ENCODE data around the gene FHIP2A.
"Not testable (repeated sequence)": the region's sequence is repeated elsewhere in the genome, so short reads cannot be mapped to it uniquely, and the experiment has no call there.

FHIP2A gene, protein sequence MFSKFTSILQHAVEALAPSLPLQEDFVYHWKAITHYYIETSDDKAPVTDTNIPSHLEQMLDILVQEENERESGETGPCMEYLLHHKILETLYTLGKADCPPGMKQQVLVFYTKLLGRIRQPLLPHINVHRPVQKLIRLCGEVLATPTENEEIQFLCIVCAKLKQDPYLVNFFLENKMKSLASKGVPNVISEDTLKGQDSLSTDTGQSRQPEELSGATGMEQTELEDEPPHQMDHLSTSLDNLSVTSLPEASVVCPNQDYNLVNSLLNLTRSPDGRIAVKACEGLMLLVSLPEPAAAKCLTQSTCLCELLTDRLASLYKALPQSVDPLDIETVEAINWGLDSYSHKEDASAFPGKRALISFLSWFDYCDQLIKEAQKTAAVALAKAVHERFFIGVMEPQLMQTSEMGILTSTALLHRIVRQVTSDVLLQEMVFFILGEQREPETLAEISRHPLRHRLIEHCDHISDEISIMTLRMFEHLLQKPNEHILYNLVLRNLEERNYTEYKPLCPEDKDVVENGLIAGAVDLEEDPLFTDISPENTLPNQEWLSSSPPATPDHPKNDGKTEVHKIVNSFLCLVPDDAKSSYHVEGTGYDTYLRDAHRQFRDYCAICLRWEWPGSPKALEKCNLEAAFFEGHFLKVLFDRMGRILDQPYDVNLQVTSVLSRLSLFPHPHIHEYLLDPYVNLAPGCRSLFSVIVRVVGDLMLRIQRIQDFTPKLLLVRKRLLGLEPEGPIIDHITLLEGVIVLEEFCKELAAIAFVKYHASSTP

GRCh38 chr10:114821293-114821914, at the start of gene FHIP2A:
FHIP2A (plus strand) TSS chr10:114821780; CDS start chr10:114822079, 299 bp downstream.
- peak; percentile 74 to 75 for DNase-seq

- no peak for DNase-seq
Measured at GRCh38 chr10:114772496-114773196, 48.9 kb upstream of the FHIP2A start.

DNA sequence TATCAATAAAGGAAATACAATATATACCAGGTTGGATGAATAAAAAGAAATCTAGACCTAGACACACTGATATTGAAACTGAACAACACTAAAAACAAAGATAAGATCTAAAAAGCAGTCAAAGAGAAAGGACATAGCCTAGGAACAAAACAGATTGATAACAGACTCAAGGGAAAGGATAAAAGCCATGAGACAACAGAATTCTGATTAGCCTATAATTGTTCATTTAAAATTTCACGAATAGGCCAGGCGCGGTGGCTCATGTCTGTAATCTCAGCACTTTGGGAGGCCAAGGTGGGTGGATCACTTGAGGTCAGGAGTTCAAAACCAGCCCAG, 48.4 kb upstream of the FHIP2A start:
- DNase-seq = no peak

- not testable (repeated sequence) for DNase-seq
Measured at GRCh38 chr10:114775082-114775481, 46.5 kb upstream of the FHIP2A start.

- DNase-seq = no peak
Measured at GRCh38 chr10:114777415-114777814, 44.2 kb upstream of the FHIP2A start.

DNA sequence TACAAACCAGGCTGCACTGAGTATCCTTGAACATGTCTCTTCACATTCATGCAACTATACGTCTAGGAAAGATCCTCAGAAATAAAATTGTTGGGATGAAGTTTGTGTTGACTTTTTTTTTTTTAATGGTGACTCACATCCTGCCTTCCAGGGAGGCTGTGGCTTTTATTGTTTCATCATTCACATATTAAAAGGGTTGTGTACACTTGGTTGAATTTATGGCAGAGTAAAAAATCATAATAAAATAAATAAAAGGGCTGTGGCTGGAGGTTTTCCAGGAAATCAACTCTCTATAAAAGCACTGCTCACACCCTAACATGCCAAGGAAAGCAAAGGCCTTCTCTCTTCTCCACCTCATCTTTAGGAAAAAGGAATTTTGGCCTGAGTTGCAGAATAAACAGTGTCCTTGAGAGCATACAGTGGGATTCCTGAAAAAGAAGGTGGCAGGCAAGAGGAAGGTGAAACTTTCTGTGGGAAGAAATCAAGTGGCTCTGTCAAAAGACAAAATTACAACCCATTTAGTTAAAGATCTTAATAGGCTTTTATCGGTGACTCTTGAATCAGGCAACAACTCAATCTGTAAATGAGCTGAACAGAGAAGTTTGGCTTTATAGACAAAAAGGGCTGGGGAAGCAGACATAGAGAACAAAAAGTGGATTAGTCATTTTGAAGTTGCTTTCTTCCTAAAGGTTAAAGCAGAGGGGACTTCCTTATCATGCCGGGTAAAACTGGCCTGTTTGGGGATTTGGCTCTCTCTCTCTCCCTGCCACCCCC, 41.6 kb upstream of the FHIP2A start:
- no peak for DNase-seq

DNA sequence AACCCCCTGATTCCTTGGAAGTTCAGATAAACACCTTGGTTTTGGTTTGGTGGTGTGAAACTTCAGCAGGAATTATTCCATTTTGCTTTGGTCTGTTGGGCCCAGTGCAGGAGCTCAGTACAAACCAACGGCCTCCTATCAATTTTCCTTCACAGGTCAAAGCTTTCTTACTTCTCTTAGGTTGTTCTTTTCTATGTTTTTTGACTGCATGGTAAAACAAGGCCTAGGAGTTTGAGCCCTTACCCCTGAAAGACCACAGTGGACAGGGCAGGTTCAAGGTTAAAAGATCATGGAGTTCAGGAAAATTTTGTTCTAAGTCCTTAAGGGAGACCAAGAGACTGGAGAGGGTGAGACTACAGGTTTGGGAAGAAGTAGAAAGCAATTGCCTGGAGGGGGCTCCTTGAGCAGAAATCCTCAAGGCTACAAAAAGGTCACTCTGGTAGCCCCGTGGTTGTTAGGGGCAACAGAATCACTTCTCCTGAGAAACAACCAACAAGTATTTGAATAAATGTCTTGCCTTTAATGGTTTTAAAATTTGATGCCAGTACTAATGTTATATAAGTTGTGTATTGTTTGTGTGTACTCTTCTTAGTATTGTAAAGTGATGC, 40.9 kb upstream of the FHIP2A start:
- DNase-seq = no peak

DNA sequence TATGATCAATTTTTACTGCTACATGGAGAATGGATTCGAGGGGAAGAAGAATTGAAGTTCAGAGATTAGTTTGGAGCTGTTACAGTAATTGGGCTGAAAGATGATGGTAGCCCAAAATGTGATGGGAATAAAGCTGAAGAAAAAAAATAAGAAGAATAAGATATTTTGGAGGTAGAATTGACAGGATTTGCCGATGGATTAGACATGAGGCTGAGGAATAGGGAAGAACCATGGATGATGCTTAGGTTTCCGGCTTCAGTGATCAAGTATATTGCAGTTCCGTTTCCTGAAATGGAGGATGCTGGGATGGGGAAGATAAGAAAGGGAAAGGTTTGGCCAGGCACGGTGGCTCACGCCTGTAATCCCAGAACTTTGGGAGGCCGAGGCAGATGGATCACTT, 38.9 kb upstream of the FHIP2A start:
- DNase-seq = no peak

DNA sequence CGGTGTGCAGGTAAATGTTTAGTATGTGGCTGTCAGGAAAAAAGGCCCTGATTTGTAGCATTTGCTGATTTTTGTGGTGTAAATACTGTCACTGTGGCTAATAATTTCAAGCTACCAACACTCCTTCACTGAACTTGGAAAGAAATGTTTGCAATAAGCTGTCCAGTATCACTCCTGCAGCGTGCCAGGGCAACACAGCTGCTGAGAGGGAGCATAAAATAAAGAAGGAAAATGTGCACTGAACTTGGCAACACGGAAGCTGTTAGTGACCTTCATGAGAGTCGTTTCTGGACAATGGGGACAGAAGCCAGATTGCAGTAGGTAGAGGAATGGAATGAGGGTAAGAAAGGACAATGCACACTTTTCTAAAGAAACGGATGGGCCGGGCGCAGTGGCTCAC, 37.9 kb upstream of the FHIP2A start:
- DNase-seq = no peak

- DNase-seq = not testable (repeated sequence)
Measured at GRCh38 chr10:114786492-114786891, 35.1 kb upstream of the FHIP2A start.

- not testable (repeated sequence) for DNase-seq
Measured at GRCh38 chr10:114787131-114787530, 34.4 kb upstream of the FHIP2A start.

DNA sequence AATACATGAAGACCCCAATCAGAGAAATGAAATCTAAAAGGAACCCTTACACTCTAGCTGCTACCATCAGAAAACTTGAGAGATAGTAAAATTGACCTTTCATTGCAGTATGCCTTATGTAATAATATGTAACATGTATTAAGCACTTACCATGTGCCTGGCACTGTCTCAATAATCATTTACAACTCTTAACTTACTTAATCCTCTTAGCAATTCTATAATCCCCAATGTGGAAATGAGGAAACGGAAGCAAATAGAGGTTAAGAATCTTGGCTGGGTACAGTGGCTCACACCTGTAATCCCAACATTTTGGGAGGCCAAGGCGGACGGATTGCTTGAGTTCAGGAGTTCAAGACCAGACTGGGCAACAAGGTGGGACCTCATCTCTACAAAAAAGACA, 29.8 kb upstream of the FHIP2A start:
- DNase-seq = no peak

- DNase-seq = no peak
Measured at GRCh38 chr10:114795039-114795438, 26.5 kb upstream of the FHIP2A start.

DNA sequence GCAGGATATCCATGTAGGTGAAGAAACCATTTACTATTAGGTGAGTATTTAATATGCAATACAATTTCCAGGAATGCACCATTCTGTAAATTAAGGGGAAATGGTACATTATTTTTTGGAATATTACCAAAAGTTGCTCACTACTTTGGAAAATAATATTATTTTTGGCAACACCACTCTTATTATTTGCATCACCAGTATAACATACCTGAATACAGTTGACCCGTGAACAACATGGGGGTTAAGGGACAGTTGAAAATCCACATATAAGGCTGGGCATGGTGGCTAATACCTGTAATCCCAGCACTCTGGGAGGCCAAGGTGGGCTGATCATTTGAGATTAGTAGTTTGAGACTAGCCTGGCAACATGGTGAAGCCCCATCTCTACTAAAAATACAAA, 21.2 kb upstream of the FHIP2A start:
- DNase-seq = no peak

DNA sequence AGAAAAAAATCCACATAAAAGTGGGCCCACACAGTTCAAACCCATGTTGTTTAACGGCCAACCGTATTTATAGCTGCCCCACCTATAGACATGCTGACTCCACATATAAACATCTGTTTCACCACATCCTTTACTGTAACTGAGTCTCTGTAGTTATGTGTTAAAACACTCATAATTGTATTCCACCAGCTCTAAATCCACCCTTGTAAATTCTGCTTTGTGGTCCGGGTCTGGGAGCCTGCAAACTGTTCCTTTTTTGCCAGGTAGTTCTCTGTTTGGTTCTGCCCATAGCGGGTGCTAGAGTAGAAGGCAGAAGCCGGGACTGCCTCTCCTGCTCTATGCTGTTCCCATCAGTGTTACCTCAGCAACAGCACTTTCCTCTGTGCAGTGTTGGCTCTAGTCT, 20.2 kb upstream of the FHIP2A start:
- no peak for DNase-seq

DNA sequence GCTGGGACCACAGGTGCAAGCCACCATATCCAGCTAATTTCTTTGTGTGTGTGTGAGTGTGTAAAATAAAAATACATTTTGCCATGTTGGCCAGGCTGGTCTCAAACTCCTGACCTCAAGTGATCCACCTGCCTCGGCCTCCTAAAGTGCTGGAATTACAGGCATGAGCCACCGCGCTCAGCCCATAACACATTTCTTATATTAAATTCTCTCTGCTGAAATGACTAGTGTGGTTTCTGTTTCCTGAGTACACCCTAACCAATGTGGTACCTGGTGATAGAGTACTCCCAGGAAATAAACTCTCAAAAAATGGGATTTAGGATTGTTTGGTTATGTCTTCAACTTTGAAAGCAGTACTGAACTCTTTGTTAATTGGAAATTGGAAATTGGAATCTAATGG, 19.4 kb upstream of the FHIP2A start:
- DNase-seq = no peak

DNA sequence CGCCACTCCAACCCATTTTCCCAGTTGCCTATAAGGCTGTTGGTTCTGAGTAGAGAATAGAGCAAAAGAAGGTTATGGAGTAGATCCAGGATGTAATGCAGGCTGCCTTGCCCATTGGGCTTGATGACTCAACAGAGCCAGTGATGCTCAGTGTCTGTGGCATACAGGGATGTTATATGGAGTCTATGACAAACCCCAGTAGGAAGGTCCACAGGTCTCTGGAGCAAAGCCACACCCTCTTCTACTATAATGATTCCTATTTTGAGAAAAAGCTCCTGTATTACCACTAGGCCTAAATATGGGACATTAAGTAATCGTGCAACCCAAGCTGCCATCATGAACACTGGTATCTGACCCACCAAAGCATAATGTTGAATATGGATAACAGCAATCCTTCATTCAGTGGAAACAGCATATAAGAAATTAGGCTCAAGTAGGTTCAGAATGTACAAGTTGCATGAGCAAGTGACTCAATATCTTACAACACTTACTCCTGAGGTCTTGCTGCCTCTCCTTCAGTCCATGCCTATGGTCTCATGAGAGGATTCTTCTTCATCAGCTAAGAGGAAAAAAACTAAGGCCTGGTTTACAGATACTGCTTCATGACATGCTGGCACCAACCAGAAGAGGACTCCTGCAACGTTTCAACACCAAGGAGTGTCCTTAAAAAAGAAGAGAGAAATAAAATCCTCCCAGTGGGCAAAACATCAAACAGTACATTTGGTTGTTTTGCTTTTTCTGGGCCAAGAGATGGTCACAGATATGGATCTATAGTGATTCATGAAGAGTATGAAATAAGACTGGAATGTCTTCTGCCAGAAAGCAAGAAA, 14.8 kb upstream of the FHIP2A start:
- no peak for DNase-seq

DNA sequence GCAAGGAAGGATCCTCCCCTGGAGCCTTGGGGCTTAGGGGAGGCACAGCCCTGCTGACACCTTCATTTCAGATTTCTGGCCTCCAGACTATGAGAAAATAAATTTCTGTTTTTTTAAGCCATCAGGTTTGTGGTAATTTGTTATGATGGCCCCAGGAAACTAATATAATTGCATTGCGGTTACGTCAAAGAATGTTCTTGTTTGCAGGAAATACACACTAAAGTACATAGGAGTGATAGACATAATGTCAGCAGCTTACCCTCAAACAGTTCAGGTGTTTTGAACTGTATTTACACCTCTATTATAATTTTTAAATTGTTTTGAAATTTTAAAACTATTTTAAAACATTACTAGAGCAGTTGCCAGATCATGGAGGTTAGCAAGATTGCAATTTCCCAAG, 12.6 kb upstream of the FHIP2A start:
- no peak for DNase-seq

GRCh38 chr10:114810926-114811325, 10.7 kb upstream of the FHIP2A start:
- no peak for DNase-seq

DNA sequence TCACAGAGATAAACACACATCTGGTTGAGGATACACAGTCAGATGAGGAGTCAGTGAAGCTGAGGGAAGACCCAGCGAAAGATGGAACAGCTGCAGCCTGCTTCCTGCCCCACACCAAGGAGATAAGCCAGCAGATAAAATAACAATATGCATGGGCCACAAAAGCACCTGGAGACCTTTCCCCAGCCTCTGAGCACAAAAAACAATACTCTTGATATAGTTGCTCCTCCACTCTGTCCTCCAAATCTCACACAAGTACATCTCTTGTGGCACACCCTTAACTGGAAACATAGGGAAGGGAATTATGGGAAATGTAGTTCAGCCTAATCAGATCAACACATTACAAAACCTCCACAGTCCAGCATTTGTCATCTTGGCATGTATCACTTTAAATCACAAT, 9.7 kb upstream of the FHIP2A start:
- no peak for DNase-seq

DNA sequence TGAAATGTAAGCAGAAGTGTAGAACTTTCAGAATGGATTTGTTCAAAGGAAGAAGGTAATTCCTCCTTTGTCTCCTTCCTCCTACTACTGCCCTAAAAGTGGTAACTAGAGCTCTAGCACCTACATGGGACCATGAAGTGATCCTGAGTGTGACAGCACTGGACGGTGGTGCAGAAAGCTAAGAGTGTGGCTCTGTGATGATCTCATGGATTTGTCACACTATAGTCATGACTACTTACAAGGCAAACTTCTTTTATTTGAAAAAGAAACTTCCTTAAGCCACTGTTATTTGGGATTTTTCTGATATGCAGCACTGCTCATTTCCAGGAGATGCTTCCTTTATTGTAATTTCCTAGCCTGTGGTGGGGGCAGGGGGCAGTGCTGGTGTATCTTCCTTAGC, 5.8 kb upstream of the FHIP2A start:
- no peak for DNase-seq
